ENCODE results near the gene CFAP53.
"Not testable (repeated sequence)": the region's sequence is repeated elsewhere in the genome, so short reads cannot be mapped to it uniquely, and the experiment has no call there.

- TF ChIP-seq CTCF (IDR thresholded peaks at IDR 0.05; ENCODE audit: insufficient read depth, low read depth, low read length); EZH2 (IDR thresholded peaks at IDR 0.05; ENCODE audit: insufficient read depth, low read length): not testable (repeated sequence)
Measured at GRCh38 chr18:50220249-50220648, 46.0 kb downstream of the CFAP53 start.

Measured in astrocyte (in vitro differentiated cells and primary cell).